ENCODE measurements around the gene ATRN.
A peak's percentile ranks its signal among the peaks of the same experiment; 100 is the strongest.
"Not testable (repeated sequence)": the region's sequence is repeated elsewhere in the genome, so short reads cannot be mapped to it uniquely, and the experiment has no call there.

The ATRN gene

DNA sequence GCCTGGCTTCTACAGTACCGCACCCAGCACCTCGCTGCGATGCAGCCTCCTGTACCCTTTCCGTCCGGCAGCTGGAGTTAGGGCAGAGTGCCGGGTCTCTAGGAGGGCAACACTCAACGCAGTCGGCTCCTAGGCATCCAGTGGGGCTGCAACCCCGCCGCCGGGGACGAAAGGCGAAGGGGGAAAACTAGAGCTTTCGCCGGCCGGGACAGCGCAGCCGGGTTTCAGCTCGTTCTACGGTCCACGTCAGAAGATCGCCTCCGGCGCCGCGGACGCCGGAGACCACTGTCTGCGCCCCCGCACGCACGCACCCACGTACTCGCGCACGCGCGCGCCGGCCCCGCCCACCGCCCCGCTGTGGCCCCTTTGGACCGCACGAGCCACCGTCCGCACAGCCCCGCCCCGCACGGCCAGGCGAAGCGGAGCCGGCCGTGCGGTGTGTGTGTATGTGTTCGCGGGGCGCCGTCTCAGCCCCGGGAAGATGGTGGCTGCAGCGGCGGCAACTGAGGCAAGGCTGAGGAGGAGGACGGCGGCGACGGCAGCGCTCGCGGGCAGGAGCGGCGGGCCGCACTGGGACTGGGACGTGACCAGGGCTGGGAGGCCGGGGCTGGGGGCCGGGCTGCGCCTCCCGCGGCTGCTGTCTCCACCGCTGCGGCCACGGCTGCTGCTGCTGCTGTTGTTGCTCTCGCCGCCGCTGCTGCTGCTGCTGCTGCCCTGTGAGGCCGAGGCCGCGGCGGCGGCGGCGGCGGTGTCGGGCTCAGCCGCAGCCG, at the start of gene ATRN:
Gene ATRN (plus strand): TSS at position 392 of the 770 bp plus-strand sequence. CDS start 90 bp downstream, at position 482.
- peak; percentile 84 for FAIRE-seq
- DNase-seq (ENCODE audit: insufficient read length, low spot score) = peak; percentile 89

DNA sequence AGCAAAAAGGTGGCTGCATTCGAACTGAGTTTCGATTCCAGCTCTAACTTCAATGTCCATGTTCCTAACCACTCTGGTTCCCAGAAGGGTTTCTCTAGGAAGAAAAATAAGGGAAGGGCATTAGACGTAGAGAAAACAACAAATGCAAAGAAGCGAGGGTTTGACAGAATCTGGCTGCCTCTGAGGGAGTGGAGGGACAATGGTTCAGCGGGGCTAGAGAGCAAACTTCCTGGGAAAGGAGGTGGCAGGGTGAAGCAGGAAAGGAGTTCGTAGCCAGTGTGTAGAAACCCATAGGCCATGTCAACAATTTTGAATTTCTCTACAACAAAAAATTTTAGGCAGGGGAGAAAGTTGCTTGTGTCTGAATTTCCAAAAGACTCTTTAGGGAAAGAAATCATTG, 48.8 kb upstream of the ATRN start:
- DNase-seq (ENCODE audit: insufficient read length, low spot score) (no peak), FAIRE-seq (no peak)

DNA sequence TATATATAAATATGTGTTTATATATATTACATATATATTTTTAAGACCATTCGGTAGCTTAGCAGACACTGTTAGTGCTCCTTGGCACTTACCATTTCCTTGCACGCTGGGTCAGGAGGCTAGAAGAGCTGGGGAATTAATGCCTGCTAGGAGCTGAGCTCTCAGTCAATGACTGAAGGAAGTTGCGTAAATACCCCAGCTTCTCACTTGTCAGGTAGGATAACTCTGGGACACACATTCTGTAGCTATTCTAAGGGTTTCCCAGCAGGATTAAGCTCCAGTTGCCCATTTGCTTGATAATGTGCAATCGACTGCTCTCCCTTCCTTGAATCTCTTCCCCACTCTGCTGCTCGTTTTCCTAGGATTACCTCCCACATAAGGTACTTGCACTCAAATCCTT, 47.7 kb upstream of the ATRN start:
- no peak for DNase-seq (ENCODE audit: insufficient read length, low spot score)
- no peak for FAIRE-seq

DNA sequence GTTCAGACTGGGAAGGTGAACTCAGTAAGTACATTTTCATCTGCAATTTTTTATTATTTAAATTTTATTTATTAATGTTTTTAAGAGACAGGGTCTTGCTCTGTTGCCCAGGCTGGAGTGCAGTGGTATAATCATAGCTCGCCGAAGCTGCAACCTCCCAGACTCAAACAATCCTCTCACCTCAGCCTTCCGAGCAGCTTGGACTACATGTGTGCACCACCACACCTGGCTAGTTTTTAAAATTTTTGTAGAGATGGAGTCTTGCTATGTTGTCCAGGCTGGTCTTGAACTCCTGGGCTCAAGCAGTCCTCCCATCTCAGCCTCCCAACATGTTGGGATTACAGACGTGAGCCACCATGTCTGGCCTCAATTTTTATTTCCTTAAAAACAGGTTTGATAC, 44.1 kb upstream of the ATRN start:
- DNase-seq (ENCODE audit: insufficient read length, low spot score); FAIRE-seq: not testable (repeated sequence)

DNA sequence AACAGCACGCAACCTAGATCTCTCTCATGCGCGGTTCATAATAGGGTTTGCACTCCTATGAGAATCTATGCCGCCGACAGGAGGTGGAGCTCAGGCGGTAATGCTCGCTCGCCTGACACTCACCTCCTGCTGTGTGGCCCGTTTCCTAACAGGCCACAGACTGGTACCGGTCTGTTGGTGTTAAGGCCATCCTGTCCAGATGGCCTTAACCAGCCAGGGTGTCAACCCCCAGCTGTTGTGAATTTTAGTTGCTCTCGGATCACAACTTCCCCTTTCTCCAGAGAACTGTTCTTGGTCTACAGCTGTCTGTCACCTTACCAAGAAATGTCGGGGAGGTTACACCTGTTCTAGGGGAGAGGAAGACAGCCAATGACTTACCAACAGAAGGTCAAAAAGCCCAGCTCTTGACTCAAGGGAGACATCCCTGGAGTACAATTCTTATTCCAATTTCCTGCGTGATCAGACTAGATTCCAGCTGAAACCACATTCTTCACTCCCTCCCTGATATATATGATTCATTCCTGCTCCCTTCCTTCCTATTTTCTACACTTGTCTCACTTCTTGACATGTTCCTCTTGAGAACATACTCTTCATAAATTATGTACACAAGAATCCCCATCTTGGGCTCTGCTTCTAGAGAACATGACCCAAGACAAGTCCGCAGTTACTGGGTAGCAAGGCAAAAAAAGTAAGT, 40.3 kb upstream of the ATRN start:
- FAIRE-seq = peak; percentile 70
- peak; percentile 60 for DNase-seq (ENCODE audit: insufficient read length, low spot score)

DNA sequence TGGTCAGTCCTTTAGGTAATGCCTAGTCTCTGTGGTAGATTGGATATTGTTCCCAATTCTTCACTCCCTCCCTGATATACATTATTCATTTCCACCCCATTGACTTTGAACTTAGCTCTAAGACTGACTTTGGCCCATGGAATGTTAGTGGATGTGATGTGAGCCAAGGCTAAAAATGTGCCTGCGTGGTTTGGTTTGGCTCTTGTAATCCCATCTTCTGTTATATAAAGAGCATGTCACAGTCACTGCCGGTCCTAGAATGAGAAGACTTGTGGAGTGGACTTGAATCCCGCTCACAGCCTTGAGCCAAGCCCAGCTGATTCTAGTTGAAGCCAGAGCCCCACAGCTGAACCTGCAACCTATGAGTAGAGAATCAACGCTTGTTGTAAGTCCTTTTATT, 39.7 kb upstream of the ATRN start:
- DNase-seq (ENCODE audit: insufficient read length, low spot score) (no peak), FAIRE-seq (no peak)

DNA sequence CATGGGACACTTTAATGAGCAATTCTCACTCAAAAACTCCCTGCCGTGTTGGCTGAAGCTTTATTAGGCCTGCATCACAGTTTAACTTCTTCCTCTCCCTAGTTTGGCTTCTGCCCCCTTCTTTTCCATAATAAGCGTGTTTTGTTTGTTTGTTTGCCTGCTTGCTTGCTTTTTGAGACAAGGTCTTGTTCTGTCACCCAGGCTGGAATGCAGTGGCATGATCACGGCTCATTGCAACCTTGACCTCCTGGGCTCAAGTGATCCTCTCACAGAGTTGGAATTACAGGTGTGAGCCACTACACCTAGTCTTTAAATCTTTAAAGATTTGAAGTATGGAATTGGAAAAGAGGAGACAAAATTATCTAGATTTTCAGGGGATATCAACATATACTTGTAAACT, 38.0 kb upstream of the ATRN start:
- FAIRE-seq (no peak), DNase-seq (ENCODE audit: insufficient read length, low spot score) (no peak)

DNA sequence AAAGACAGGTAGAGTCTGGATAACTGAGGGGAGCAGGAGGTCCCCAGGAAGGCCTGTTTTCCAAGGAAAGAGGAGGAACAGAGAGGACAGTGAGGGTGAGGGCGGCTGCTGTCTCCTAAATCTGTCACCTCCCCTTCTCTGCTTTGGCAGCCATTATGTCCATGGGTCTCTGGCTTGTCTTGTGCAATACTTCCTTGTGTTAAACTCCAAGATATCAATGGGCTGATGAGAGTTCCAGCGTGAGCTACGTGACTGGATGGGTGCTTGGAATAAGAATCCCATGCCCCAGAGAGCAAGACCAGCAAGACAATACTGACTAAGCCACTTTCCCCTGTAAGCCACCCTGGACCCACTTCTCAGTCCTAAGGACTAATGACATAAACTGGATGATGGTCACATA, 37.1 kb upstream of the ATRN start:
- DNase-seq (ENCODE audit: insufficient read length, low spot score) (no peak), FAIRE-seq (no peak)

DNA sequence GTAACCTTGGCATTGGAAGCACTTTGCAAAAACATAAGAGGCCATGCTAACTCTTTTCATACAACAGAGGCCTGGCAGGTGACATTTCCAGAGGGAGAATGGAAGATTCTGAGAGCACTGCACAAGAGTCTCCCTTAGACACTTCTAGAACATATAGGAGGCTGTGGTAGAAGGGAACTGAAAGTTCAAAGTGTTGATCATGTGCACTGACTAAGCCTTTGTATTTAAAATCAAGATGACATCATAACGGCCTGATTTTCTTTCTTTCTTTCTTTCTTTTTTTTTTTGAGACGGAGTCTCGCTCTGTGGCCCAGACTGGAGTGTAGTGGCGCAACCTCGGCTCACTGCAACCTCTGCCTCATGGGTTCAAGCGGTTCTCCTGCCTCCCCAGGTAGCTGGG, 36.6 kb upstream of the ATRN start:
- no peak for DNase-seq (ENCODE audit: insufficient read length, low spot score)
- FAIRE-seq = no peak

DNA sequence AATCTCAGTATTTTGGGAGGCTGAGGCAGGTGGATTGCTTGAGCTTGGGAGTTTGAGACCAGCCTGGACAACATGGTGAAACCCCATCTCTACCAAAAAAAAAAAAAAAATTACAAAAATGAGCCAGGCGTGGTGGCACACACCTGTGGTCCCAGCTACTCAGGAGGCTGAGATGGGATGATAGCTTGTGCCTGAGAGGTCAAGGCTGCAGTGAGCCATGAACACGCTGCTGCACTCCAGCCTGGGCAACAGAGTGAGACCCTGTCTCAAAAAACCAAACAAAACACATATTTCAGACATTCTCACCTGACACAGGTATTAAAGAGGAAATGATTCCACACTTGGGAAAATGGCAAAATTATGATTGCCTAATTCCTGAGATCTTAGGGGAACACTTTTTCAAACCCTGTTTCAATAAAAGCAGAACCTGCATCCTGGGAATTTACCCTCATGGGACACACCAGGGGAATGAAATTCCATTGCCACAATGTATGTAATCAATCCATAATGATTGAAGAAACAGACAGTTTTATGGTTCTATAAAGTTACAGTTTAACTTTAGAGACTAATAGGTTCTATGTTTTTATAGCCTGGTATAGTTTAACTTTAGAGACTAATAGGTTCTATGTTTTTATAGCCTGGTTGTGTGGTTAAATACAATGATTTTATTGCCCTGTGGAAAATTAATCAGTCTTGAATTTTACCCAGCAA, 33.8 kb upstream of the ATRN start:
- no peak for DNase-seq (ENCODE audit: insufficient read length, low spot score)

DNA sequence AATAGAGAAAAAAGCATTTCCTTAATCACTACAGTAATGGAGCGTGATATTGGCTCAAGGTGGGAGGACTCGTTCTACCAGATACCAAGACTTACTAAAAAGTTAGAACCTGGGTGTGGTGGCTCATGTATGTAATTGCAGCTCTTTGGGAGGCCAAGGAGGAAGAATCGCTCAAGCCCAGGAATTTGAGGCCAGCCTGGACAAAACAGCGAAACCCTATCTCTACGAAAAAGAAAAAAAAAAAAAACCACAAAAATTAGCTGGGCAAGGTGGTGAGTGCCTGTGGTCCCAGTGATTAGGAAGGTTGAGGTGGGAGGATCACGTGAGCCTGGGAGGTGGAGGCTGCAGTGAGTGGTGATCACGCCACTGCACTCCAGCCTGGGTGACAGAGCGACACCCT, 24.0 kb upstream of the ATRN start:
- FAIRE-seq (no peak), DNase-seq (ENCODE audit: insufficient read length, low spot score) (no peak)

More for the DNA sequence above, 33.8 kb upstream of the ATRN start:
- no peak for FAIRE-seq

DNA sequence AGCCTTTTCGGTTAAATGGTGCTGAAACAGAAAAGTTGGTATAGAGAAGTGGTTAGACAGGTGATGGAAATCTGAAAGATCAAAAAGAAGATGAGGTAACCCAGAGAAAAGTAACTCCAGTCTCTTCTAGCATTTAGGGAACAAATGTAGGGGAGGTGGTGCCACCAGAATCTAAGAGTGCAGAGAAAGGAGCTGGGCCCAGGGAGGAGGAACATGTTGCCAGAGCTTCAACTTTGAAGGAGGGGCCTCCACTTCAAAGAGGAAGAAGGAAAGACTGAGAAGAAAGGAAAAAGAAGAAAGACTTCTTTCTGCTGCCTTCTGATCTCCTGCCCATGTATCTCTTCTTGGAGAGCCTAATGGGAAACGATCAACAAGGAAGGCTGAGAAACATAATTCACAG, 23.5 kb upstream of the ATRN start:
- DNase-seq (ENCODE audit: insufficient read length, low spot score) = no peak
- FAIRE-seq = no peak

DNA sequence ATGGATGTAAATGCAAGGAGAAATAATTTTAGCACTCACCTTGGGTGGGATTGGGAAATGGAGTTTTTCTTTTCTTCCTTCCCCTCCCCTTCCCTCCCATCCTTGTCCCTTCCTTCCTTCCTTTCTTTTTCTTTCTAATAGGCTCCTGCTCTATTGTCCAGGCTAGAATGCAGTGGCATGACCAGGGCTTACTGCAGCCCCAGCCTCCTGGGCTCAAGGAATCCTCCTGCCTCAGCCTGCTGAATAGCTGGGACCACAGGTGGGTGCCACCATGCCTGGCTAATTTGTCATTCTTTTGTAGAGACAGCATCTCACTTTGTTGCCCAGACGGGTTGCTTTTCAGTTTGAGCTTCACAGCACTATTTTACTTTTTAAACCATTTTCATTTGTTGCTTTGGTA, 21.5 kb upstream of the ATRN start:
- DNase-seq (ENCODE audit: insufficient read length, low spot score) (no peak), FAIRE-seq (no peak)

DNA sequence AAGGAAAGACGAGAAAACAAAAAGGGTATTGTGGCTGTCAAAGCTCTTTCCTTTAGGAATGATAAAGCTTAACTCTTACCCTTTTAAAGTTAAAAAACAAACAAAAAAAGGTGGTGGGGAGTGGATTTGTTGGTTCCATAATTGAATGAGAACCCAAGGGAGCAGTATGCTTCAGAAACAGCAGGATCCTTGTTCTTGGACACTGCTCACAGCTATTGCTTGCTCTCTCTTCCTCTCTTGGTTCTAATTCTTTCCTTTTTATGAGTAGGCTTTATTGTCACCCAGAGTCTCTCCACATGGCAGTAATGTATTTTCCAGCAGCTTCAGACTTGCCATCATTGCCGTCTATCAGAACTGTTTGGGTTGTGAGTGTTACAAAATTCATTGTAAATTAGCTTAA, 18.7 kb upstream of the ATRN start:
- FAIRE-seq = no peak
- no peak for DNase-seq (ENCODE audit: insufficient read length, low spot score)

DNA sequence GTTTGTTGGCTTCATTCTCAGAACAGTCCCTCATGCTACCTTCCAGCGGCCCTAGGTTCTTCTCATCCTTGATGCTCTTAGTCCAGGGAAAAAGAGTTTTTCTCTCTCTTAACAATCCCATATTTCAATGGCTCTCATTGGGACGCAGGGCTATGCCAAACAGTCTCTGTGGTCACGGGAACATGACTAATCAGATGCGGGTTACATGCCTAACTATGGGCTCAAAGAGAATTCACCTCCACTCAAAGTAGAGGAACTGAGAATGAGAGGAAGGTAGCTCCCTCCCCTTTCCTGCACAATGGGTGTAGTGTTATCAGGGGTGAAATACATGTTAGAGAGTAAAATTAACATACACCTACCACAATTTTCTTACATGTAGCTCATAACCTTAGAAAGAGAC, 18.1 kb upstream of the ATRN start:
- DNase-seq (ENCODE audit: insufficient read length, low spot score) (no peak), FAIRE-seq (no peak)

DNA sequence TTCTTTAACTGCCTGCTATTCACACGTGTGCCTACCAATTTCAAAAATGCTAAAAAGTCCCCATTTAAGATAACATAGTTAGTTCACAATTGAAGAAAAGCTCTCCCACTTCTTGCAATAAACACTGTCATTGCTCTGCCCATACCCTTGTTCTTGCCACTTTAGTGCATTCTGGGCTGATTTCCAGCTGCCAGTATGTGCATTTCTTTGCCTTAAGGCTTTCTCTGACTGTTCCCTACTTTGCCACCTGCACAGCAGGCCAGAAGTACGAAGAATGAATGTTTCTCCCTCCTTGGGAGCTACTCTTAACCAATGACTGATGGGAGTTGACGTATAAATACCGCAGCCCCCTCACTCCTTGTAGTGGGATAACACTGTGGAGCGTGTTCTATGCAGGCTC, 16.0 kb upstream of the ATRN start:
- DNase-seq (ENCODE audit: insufficient read length, low spot score) (no peak), FAIRE-seq (no peak)

DNA sequence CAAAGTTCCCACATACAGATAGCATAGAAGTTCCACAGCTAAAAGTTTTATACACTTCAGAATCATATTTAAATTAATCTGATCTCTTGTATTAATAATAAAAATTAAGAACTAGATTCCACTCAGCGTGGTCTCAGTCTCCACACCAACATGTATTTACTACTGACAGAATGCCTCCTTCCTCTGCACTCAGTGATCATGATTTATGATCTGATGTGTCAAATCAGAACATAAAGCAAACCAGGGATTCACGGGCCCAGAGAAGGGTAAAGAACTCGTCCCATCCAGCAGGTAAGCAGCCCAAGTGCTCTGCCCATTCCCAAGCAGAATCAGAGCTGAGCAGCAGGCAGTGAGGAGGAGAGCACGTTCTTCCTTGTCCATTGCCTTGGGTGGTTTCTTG, 14.2 kb upstream of the ATRN start:
- FAIRE-seq = no peak
- no peak for DNase-seq (ENCODE audit: insufficient read length, low spot score)

DNA sequence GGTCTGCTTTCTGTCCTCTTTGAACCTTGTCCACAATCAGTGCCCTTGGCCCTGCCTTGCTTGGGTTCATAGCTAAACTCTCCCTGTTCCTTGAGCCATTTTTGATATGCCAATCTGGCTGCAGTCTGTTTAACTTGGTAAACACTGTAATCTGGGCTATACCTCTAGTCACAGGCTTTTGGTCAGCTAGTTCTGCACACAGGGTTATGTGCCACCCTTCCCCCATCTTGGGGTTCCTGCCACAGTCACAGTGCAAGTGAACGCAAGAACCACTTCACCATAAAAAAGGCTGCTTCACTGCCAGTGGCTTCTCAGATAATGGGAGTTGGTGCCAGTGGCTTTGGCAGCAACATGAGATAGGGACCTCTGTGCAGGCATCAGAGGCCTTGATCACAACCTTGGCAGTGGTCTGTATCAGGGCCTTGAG, 10.9 kb upstream of the ATRN start:
- FAIRE-seq = no peak
- no peak for DNase-seq (ENCODE audit: insufficient read length, low spot score)

DNA sequence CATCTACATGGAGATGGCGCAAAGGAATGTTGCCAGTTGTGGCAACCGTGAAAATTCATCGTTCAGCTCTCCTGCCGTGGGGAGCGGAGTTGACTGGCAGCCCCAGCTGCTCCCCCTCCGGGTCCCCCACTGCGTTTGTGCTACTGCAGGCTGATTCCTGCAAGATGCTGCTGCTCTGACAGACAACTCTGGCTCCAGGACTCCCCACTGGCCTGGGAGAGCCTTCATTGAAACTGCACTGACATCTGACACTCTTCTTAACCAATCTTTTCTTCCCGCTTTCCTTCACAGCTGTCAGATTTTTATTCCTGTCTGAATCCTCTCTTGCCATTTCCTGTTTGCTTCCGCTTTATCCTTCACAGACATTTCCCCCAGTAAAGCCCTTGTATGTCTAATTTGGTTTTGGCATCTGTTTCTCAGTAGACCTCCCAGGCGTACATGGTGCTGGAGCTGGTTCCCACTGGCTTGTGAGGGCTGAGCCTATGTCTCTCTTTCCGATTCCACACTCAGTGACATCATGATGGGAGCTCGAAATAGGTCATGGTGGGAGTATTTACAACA, 9.5 kb upstream of the ATRN start:
- FAIRE-seq (no peak), DNase-seq (ENCODE audit: insufficient read length, low spot score) (no peak)

DNA sequence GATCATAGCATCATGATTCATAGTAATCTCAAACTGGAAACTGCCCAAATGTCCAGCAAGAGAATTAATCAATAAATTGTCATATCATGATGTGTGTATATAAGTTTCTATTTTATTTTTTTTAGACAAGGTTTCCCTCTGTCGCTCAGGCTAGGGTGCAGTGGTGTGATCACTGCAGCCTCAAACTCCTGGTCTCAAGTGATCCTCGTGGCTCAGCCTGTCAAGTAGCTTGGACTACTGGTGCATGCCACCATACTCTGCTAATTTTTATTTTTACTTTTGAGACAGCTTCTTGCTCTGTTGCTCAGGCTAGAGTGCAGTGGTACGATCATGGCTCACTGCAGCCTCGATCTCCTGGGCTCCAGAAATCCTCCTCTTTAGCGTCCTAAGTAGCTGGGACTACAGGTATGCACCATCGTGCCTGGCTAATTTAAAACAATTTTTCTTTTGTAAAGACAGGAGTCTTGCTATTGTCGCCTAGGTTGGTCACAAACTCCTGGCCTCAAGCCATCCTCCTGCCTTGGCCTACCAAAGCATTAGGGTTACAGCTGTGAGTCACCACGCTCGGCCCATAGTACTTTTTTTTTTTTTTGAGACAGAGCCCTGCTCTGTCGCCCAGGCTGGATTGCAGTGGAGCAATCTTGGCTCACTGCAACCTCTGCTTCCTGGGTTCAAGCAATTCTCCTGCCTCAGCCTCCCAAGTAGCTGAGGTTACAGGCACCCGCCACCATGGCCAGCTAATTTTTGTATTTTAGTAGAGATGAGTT, 8.7 kb upstream of the ATRN start:
- FAIRE-seq = no peak
- DNase-seq (ENCODE audit: insufficient read length, low spot score) = no peak

DNA sequence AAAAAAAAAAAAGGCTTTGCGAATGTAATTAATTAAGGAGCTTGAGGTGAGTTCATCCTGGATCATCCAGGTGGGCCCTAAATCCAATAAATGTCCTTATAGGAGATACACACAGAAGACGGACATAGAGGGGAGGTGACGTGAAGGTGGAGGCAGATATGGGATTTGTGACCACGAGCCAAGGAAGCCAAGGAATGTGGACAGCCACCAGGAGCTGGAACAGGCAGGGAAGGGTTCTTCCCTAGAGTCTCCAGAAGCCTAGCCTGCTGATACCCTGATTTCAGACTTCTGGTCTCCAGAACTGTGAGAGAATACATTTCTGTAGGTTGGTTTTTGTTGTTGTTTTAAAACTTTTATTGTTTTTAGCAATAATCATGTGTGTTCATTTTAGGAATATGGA, 6.7 kb upstream of the ATRN start:
- no peak for DNase-seq (ENCODE audit: insufficient read length, low spot score)
- no peak for FAIRE-seq
